Spinal cord (tissue), 10 donors: Measurements from ENCODE around the gene ADCK2. TPM values are rescaled to one million over a fixed set of nuclear protein-coding genes. Genes with fewer than 3 reads are reported as not detected.
"Not testable (repeated sequence)": the region's sequence is repeated elsewhere in the genome, so short reads cannot be mapped to it uniquely, and the experiment has no call there.

ENCODE experiments used
- DNase-seq, 6 donors: peaks; one replicate each; pipeline versions ENCODE4 v3.0.0 to v3.0.0-alpha.2; 2013 to 2015; ENCODE audit warnings: low spot score in 6 of 6, low read depth in 4 of 6
- H3K27ac ChIP-seq: one replicate; pipeline ENCODE4 v1.5.1; 2013; ENCODE audit warnings: low read depth, low read length, control low read depth
- H3K27me3 ChIP-seq: one replicate; pipeline ENCODE4 v1.6.1; 2013; ENCODE audit warnings: low read length; ENCODE audit not compliant: control insufficient read depth, insufficient read depth
- H3K36me3 ChIP-seq: one replicate; pipeline ENCODE4 v1.6.1; 2013; ENCODE audit warnings: low read length; ENCODE audit not compliant: control insufficient read depth, insufficient read depth
- H3K4me1 ChIP-seq: one replicate; pipeline ENCODE4 v1.6.1; 2013; ENCODE audit warnings: low read length; ENCODE audit not compliant: control insufficient read depth, insufficient read depth
- H3K4me3 ChIP-seq: one replicate; pipeline ENCODE4 v1.5.1; 2013; ENCODE audit warnings: low read depth, low read length, control low read depth
- H3K9me3 ChIP-seq: one replicate; pipeline ENCODE4 v1.6.1; 2013; ENCODE audit warnings: low read length; ENCODE audit not compliant: control insufficient read depth, insufficient read depth
- WGBS: methylation state at CpG from one replicate; pipeline ENCODE4 v1.1.5; 2013; ENCODE audit warnings: missing lambda C conversion rate; ENCODE audit not compliant: insufficient coverage; 5-methylcytosine and 5-hydroxymethylcytosine counted together
- long read RNA-seq, 4 donors: transcript quantifications; one replicate each; lab custom pipeline, GENCODE V29; 2026
- polyA plus RNA-seq, 2 donors: library from polyadenylated mRNA; unstranded; fragments of 120-200 nt; gene quantifications; one replicate each; pipeline ENCODE4 v1.2.1, GENCODE V29; 2013; ENCODE audit not compliant: insufficient read length in 2 of 2
- total RNA-seq, 2 donors: library from RNA; depleted of rRNA in 1 of 2; stranded (reverse); fragments of 120-200 nt in 1 of 2; fragments of >200 nt in 1 of 2; gene quantifications; one replicate each; pipeline versions ENCODE4 v1.2.3 to v1.2.4, GENCODE V29; 2013 to 2014
- donor health status: healthy.

Gene ADCK2
- total RNA-seq (10 to 100 TPM; 23.5 to 28.7 TPM), polyA plus RNA-seq (10 to 100 TPM; 38.8 to 40.6 TPM)
- long read RNA-seq, donor 1, transcript ADCK2-201 (8 exons, 2,377 nt) = major isoform, 7 of 18 reads
- long read RNA-seq, donor 1, partial matches to known transcripts = 11 of 18 reads
- long read RNA-seq, donor 1, other reads (novel, unspliced or antisense) = 0 of 18 reads
- long read RNA-seq, donor 2, partial matches to known transcripts = 0 of 1 reads
- long read RNA-seq, donor 2, other reads (novel, unspliced or antisense) = 0 of 1 reads
- long read RNA-seq, donor 3, transcript ADCK2-201 (8 exons, 2,377 nt) = major isoform, 6 of 6 reads
- long read RNA-seq, donor 3, partial matches to known transcripts = 0 of 6 reads
- long read RNA-seq, donor 3, other reads (novel, unspliced or antisense) = 0 of 6 reads
- long read RNA-seq, donor 4, transcript ADCK2-201 (8 exons, 2,377 nt) = major isoform, 6 of 6 reads
- long read RNA-seq, donor 4, partial matches to known transcripts = 0 of 6 reads
- long read RNA-seq, donor 4, other reads (novel, unspliced or antisense) = 0 of 6 reads

GRCh38 chr7:140672382-140673062 is at the start of gene ADCK2:
TSS of gene ADCK2 (plus strand) at chr7:140672945. CDS start at chr7:140673331, 386 bp downstream.
- Histone ChIP-seq H3K4me3 (peak within 1 kb of the TSS; percentile 64), H3K36me3 (no peaks in the 10 kb centered on the region), H3K9me3 (no peaks in the 10 kb centered on the region), H3K27ac (peak within 1 kb of the TSS; percentile 61), H3K27me3 (no peaks in the 10 kb centered on the region), H3K4me1 (peaks cover 29% of the 10 kb centered on the region)
- 0% methylated on average over 20 of the region's 41 CpGs for WGBS
- peak in 2 of 6 donors; percentile 78 to 79 for DNase-seq

GRCh38 chr7:140623980-140624379 is 48.8 kb upstream of the ADCK2 start:
- Histone ChIP-seq H3K27ac (peak overlapping the region; percentile 82), H3K27me3 (no peaks in the 10 kb centered on the region), H3K4me3 (no peak overlapping the region), H3K36me3 (peaks cover 15% of the 10 kb centered on the region), H3K9me3 (no peaks in the 10 kb centered on the region), H3K4me1 (peaks cover 20% of the 10 kb centered on the region)
- WGBS = 83% methylated on average over 1 of the region's 6 CpGs
- peak in 1 of 6 donors; percentile 24 for DNase-seq

- Histone ChIP-seq H3K4me1 (peaks cover 20% of the 10 kb centered on the region), H3K36me3 (peaks cover 15% of the 10 kb centered on the region), H3K27me3 (no peaks in the 10 kb centered on the region), H3K27ac (peak overlapping the region; percentile 82), H3K9me3 (no peaks in the 10 kb centered on the region), H3K4me3 (no peak overlapping the region)
- no peak for DNase-seq
- 96% methylated on average over 7 of the region's 11 CpGs for WGBS
Observed at GRCh38 chr7:140624392-140625191, 48.2 kb upstream of the ADCK2 start.

GRCh38 chr7:140625192-140625558 is 47.6 kb upstream of the ADCK2 start:
- not testable (repeated sequence) for H3K9me3 ChIP-seq, H3K27me3 ChIP-seq, H3K4me3 ChIP-seq, DNase-seq
- Histone ChIP-seq H3K4me1 (peaks cover 20% of the 10 kb centered on the region), H3K27ac (peak overlapping the region; percentile 82), H3K36me3 (peaks cover 15% of the 10 kb centered on the region)
- WGBS = 100% methylated on average over 4 of the region's 10 CpGs

- H3K4me3 ChIP-seq = no peak overlapping the region
- peaks cover 15% of the 10 kb centered on the region for H3K36me3 ChIP-seq
- peak overlapping the region; percentile 87 for H3K27ac ChIP-seq
- H3K4me1 ChIP-seq = peaks cover 20% of the 10 kb centered on the region
- DNase-seq = peak in 5 of 6 donors; percentile 82 to 97 (median 84)
- no peaks in the 10 kb centered on the region for H3K27me3 ChIP-seq
- WGBS = 27% methylated on average over 9 of the region's 17 CpGs
- H3K9me3 ChIP-seq = no peaks in the 10 kb centered on the region
Observed at GRCh38 chr7:140625908-140626868, 46.6 kb upstream of the ADCK2 start.

- Histone ChIP-seq H3K27me3 (no peaks in the 10 kb centered on the region), H3K4me1 (peaks cover 25% of the 10 kb centered on the region), H3K9me3 (no peaks in the 10 kb centered on the region), H3K4me3 (no peak overlapping the region), H3K27ac (no peak overlapping the region), H3K36me3 (peaks cover 8% of the 10 kb centered on the region)
- 57% methylated on average over 3 of the region's 6 CpGs for WGBS
- no peak for DNase-seq
Observed at GRCh38 chr7:140631021-140631420, 41.7 kb upstream of the ADCK2 start.

- no peak overlapping the region for H3K4me3 ChIP-seq
- no peaks in the 10 kb centered on the region for H3K27me3 ChIP-seq
- 96% methylated on average over 7 of the region's 7 CpGs for WGBS
- H3K36me3 ChIP-seq = peaks cover 5% of the 10 kb centered on the region
- no peaks in the 10 kb centered on the region for H3K9me3 ChIP-seq
- no peak overlapping the region for H3K27ac ChIP-seq
- peaks cover 25% of the 10 kb centered on the region for H3K4me1 ChIP-seq
- DNase-seq = no peak
Observed at GRCh38 chr7:140631602-140632001, 41.1 kb upstream of the ADCK2 start.

- H3K27me3 ChIP-seq = no peaks in the 10 kb centered on the region
- peaks cover 48% of the 10 kb centered on the region for H3K4me1 ChIP-seq
- no peak for DNase-seq
- WGBS = 52% methylated on average over 4 of the region's 5 CpGs
- H3K4me3 ChIP-seq = no peak overlapping the region
- peak overlapping the region; percentile 78 for H3K27ac ChIP-seq
- H3K36me3 ChIP-seq = peaks cover 5% of the 10 kb centered on the region
- no peaks in the 10 kb centered on the region for H3K9me3 ChIP-seq
Observed at GRCh38 chr7:140635345-140635744, 37.4 kb upstream of the ADCK2 start.
